Fibroblast of lung (primary cell): ENCODE data around the gene APBB1IP.

Experiments used
- EZH2 ChIP-seq: IDR thresholded peaks from 2 replicates; pipeline ENCODE4 v1.5.1; 2012; ENCODE audit warnings: low read length, control low read depth, mild to moderate bottlenecking; ENCODE audit errors: missing control alignments
- TF ChIP-seq, protein P1 (sequence below), 2 donors: IDR thresholded peaks in 1 of 2; conservative IDR thresholded peaks in 1 of 2; 1 replicate in 1 of 2; 2 replicates in 1 of 2; pipeline ENCODE4 v1.5.1; 2011 to 2012; ENCODE audit warnings: low read length in 2 of 2, control low read depth in 1 of 2, inconsistent platforms in 1 of 2, low read depth in 1 of 2, mild to moderate bottlenecking in 1 of 2

DNA sequence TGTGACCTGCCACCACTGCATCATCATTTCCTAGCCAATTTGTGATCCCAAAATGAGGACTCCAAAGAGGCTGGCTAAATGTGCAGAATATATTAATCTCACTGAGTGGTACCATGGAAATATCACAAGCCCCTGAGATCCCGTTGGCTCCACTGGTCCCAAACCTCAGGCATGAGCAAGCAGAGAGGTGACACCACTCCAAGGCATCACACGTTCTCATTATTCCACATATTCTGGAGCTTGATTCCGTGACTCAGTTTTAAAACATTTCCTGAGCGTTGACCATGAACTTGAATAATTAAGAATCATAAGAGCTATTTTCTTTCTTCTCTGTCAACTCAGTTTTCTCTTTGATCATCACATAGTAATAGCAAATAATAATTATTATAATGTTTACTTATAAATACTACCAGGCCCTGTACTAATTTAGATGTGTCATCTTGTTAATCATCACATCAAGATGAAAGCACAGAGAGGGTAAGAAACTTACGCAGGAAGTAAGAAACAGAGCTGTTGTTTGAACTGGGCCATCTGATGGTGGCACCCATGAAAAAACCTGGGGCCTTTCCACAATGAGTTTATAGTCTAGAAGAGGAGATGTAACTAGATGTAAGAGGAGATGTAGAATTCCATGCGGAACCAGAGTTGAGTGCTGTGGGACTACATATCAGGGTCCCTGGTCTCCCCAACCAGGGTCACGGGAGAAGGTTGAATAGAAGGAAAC lies 3.5 kb downstream of the APBB1IP start:
- TF ChIP-seq, protein P1, sequence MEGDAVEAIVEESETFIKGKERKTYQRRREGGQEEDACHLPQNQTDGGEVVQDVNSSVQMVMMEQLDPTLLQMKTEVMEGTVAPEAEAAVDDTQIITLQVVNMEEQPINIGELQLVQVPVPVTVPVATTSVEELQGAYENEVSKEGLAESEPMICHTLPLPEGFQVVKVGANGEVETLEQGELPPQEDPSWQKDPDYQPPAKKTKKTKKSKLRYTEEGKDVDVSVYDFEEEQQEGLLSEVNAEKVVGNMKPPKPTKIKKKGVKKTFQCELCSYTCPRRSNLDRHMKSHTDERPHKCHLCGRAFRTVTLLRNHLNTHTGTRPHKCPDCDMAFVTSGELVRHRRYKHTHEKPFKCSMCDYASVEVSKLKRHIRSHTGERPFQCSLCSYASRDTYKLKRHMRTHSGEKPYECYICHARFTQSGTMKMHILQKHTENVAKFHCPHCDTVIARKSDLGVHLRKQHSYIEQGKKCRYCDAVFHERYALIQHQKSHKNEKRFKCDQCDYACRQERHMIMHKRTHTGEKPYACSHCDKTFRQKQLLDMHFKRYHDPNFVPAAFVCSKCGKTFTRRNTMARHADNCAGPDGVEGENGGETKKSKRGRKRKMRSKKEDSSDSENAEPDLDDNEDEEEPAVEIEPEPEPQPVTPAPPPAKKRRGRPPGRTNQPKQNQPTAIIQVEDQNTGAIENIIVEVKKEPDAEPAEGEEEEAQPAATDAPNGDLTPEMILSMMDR (conservative IDR thresholded peaks at IDR 0.05 in 1 of 2, IDR thresholded peaks at IDR 0.05 in 1 of 2; ENCODE audit: low read depth in 1 of 2, low read length in 2 of 2) = no peak
- no peak for TF ChIP-seq EZH2
